HepG2 (cell line): ENCODE measurements around the gene B4GALT5. TPM values are rescaled to one million over a fixed set of nuclear protein-coding genes. Genes with fewer than 3 reads are reported as not detected.

ENCODE experiments used
- ADNP ChIP-seq: sonication (generic); formaldehyde crosslinking; IDR thresholded peaks from 2 replicates; pipeline ENCODE4 v1.4.0; 2020; ENCODE audit warnings: missing genetic modification reagents
- CHD4 ChIP-seq: fragments of 200-600 bp; sonication (generic); IDR thresholded peaks from 2 replicates; pipeline ENCODE4 v1.7.0; 2017; ENCODE audit warnings: mild to moderate bottlenecking, low read length, borderline replicate concordance
- CREM ChIP-seq, 2 experiments: sonication (generic) in 1 of 2; formaldehyde crosslinking in 1 of 2; IDR thresholded peaks; 2 replicates each; pipeline versions ENCODE4 v1.4.0 to v1.6.1; 2016 to 2020; ENCODE audit warnings: antibody characterized with exemption in 1 of 2, mild to moderate bottlenecking in 1 of 2, missing genetic modification reagents in 1 of 2
- HMGXB4 ChIP-seq, 2 experiments: sonication (generic) in 1 of 2; formaldehyde crosslinking in 1 of 2; IDR thresholded peaks; 2 replicates each; pipeline versions ENCODE4 v1.4.0 to v1.6.1; 2018 to 2020; ENCODE audit warnings: missing genetic modification reagents in 2 of 2, borderline replicate concordance in 1 of 2, low read depth in 1 of 2, mild to moderate bottlenecking in 1 of 2, missing biosample characterization in 1 of 2
- JUN ChIP-seq: sonication (generic); formaldehyde crosslinking; IDR thresholded peaks from 2 replicates; pipeline ENCODE4 v1.4.0; 2020; ENCODE audit warnings: mild to moderate bottlenecking, missing genetic modification reagents
- MXI1 ChIP-seq: IDR thresholded peaks from 3 replicates; pipeline ENCODE4 v1.6.1; 2012; ENCODE audit warnings: low read depth, low read length, inconsistent platforms, borderline replicate concordance
- STAG1 ChIP-seq: sonication (generic); formaldehyde crosslinking; IDR thresholded peaks from 2 replicates; pipeline ENCODE4 v1.4.0; 2020; ENCODE audit warnings: missing genetic modification reagents
- TBX3 ChIP-seq: fragments of 450-650 bp; IDR thresholded peaks from 2 replicates; pipeline ENCODE4 v1.6.1; 2017; ENCODE audit warnings: antibody characterized with exemption, mild to moderate bottlenecking, inconsistent platforms, borderline replicate concordance
- ZFY ChIP-seq: sonication (generic); formaldehyde crosslinking; IDR thresholded peaks from 2 replicates; pipeline ENCODE4 v1.4.0; 2020; ENCODE audit warnings: missing genetic modification reagents
- ZNF335 ChIP-seq: sonication (generic); formaldehyde crosslinking; IDR thresholded peaks from 2 replicates; pipeline ENCODE4 v1.4.0; 2020; ENCODE audit warnings: missing genetic modification reagents
- polyA plus RNA-seq, 8 experiments: library from polyadenylated mRNA; depleted of rRNA in 3 of 8; stranded (reverse) in 7 of 8; unstranded in 1 of 8; fragments of >200 nt; fragmentation: Illumina TruSeq in 4 of 8; extraction: Trizol in 4 of 8; gene quantifications; 2 replicates each; pipeline versions ENCODE4 v1.2.1 to v1.2.3, GENCODE V29; 2011 to 2016; ENCODE audit warnings: low read depth in 4 of 8, missing spikeins in 1 of 8, mixed read lengths in 1 of 8; ENCODE audit not compliant: insufficient read depth in 1 of 8
- total RNA-seq, 5 experiments: library from RNA; depleted of rRNA; stranded (reverse); fragments of >200 nt; fragmentation: Illumina TruSeq; extraction: Trizol; gene quantifications; 2 replicates each; pipeline ENCODE4 v1.2.3, GENCODE V29; 2016; ENCODE audit warnings: low read depth in 1 of 5
- TF ChIP-seq, protein P1 (sequence below): sonication (generic); formaldehyde crosslinking; IDR thresholded peaks from 2 replicates; pipeline ENCODE4 v1.4.0; 2020; ENCODE audit warnings: missing genetic modification reagents, borderline replicate concordance
- TF ChIP-seq, protein P2 (sequence below): sonication (generic); formaldehyde crosslinking; IDR thresholded peaks from 2 replicates; pipeline ENCODE4 v1.8.1; 2023; ENCODE audit warnings: mild to moderate bottlenecking, missing genetic modification reagents
- TF ChIP-seq, protein P3 (sequence below): IDR thresholded peaks from 2 replicates; pipeline ENCODE4 v1.6.1; 2016; ENCODE audit warnings: low read depth, missing genetic modification reagents, missing compliant biosample characterization

The B4GALT5 gene
- total and polyA plus RNA-seq, 2 of the 13 experiments (the other 11 are each of a cell fraction or from before 2014, with no cell fraction given), result 27.3 to 30.9 TPM

DNA sequence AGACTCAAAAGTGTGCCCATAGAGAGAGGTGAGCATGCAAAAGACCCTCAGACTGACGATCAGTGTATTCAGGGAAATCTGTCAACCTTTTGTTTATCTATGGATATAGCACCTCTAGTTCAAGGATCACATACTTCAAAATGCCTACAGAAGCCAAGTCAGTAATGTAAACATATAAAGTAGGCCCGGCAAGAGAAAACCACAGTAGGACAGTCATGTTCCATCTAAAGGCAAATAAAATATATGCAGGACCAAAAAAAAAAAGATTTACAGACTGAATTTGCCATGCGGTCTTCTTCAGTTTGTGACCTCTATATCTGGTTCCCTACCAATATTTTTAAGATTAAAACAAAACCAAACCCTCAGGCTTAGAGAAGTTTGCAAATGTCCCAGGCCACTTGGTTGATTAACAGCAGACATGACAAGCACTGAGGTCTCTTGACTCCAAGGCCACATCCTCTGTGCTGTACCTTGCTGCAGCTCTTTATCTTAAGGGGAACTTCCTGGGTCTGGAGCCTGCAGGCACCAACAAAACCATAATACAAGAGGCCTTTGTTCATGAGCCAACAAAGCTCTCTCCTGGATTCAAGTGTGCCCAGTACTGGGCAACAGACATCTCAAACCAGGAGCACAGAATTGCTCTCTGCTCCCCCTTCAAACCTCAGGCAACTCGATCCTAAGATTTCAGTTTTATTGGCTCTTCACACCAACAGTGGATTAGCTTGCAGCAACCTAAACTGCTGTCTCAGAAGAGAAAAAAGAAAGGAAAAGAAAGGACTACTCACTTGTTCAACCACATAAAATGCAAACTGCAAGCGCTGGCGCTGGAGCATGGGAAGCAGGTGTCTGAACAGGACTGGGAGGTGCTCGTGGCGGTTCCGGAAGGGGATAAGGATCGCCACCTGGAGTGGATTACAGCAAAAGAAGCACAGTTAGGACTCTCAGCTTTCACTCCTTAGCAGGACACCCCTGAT lies 71.7 kb downstream of the B4GALT5 start (continued):
- TF ChIP-seq, protein P1, sequence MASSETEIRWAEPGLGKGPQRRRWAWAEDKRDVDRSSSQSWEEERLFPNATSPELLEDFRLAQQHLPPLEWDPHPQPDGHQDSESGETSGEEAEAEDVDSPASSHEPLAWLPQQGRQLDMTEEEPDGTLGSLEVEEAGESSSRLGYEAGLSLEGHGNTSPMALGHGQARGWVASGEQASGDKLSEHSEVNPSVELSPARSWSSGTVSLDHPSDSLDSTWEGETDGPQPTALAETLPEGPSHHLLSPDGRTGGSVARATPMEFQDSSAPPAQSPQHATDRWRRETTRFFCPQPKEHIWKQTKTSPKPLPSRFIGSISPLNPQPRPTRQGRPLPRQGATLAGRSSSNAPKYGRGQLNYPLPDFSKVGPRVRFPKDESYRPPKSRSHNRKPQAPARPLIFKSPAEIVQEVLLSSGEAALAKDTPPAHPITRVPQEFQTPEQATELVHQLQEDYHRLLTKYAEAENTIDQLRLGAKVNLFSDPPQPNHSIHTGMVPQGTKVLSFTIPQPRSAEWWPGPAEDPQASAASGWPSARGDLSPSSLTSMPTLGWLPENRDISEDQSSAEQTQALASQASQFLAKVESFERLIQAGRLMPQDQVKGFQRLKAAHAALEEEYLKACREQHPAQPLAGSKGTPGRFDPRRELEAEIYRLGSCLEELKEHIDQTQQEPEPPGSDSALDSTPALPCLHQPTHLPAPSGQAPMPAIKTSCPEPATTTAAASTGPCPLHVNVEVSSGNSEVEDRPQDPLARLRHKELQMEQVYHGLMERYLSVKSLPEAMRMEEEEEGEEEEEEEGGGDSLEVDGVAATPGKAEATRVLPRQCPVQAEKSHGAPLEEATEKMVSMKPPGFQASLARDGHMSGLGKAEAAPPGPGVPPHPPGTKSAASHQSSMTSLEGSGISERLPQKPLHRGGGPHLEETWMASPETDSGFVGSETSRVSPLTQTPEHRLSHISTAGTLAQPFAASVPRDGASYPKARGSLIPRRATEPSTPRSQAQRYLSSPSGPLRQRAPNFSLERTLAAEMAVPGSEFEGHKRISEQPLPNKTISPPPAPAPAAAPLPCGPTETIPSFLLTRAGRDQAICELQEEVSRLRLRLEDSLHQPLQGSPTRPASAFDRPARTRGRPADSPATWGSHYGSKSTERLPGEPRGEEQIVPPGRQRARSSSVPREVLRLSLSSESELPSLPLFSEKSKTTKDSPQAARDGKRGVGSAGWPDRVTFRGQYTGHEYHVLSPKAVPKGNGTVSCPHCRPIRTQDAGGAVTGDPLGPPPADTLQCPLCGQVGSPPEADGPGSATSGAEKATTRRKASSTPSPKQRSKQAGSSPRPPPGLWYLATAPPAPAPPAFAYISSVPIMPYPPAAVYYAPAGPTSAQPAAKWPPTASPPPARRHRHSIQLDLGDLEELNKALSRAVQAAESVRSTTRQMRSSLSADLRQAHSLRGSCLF (CRISPR knock-in tag), result no peak
- TF ChIP-seq JUN (CRISPR knock-in tag) (0 out of 2 replicates have a peak, but pooled peaks have one; percentile 38), TBX3 (peak; percentile 75; the same call in 1 of the 2 replicates), ADNP (CRISPR knock-in tag) (no peak), CHD4 (peak; percentile 84), CREM (IDR thresholded peaks at IDR 0.05) (peak; percentile 48), CREM (CRISPR knock-in tag; IDR thresholded peaks at IDR 0.05) (no peak), MXI1 (0 out of 3 replicates have a peak, but pooled peaks have one; percentile 15), ZNF335 (peak; percentile 4; the same call in 1 of the 2 replicates), STAG1 (CRISPR knock-in tag) (peak; percentile 12; the same call in 1 of the 2 replicates), HMGXB4 (CRISPR knock-in tag; IDR thresholded peaks at IDR 0.05; ENCODE audit: borderline replicate concordance in 1 of 2, low read depth in 1 of 2) (peak in 1 of 2 experiments; percentile 53; a peak in 1 of 4 replicates), ZFY (CRISPR knock-in tag) (0 out of 2 replicates have a peak, but pooled peaks have one; percentile 44)
- TF ChIP-seq, protein P2, sequence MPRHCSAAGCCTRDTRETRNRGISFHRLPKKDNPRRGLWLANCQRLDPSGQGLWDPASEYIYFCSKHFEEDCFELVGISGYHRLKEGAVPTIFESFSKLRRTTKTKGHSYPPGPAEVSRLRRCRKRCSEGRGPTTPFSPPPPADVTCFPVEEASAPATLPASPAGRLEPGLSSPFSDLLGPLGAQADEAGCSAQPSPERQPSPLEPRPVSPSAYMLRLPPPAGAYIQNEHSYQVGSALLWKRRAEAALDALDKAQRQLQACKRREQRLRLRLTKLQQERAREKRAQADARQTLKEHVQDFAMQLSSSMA, result 0 out of 2 replicates have a peak, but pooled peaks have one; percentile 35
- TF ChIP-seq, protein P3, sequence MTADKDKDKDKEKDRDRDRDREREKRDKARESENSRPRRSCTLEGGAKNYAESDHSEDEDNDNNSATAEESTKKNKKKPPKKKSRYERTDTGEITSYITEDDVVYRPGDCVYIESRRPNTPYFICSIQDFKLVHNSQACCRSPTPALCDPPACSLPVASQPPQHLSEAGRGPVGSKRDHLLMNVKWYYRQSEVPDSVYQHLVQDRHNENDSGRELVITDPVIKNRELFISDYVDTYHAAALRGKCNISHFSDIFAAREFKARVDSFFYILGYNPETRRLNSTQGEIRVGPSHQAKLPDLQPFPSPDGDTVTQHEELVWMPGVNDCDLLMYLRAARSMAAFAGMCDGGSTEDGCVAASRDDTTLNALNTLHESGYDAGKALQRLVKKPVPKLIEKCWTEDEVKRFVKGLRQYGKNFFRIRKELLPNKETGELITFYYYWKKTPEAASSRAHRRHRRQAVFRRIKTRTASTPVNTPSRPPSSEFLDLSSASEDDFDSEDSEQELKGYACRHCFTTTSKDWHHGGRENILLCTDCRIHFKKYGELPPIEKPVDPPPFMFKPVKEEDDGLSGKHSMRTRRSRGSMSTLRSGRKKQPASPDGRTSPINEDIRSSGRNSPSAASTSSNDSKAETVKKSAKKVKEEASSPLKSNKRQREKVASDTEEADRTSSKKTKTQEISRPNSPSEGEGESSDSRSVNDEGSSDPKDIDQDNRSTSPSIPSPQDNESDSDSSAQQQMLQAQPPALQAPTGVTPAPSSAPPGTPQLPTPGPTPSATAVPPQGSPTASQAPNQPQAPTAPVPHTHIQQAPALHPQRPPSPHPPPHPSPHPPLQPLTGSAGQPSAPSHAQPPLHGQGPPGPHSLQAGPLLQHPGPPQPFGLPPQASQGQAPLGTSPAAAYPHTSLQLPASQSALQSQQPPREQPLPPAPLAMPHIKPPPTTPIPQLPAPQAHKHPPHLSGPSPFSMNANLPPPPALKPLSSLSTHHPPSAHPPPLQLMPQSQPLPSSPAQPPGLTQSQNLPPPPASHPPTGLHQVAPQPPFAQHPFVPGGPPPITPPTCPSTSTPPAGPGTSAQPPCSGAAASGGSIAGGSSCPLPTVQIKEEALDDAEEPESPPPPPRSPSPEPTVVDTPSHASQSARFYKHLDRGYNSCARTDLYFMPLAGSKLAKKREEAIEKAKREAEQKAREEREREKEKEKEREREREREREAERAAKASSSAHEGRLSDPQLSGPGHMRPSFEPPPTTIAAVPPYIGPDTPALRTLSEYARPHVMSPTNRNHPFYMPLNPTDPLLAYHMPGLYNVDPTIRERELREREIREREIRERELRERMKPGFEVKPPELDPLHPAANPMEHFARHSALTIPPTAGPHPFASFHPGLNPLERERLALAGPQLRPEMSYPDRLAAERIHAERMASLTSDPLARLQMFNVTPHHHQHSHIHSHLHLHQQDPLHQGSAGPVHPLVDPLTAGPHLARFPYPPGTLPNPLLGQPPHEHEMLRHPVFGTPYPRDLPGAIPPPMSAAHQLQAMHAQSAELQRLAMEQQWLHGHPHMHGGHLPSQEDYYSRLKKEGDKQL (CRISPR knock-in tag), result peak; percentile 26; the same call in 1 of the 2 replicates
